Smooth muscle cell (in vitro differentiated cells): ENCODE measurements around the gene OR2Z1. TPM values are rescaled to one million over a fixed set of nuclear protein-coding genes. Genes with fewer than 3 reads are reported as not detected.
A peak's percentile ranks its signal among the peaks of the same experiment; 100 is the strongest.

ENCODE experiments used
- DNase-seq: peaks from one replicate; lab custom pipeline; 2025; ENCODE audit not compliant: unreplicated experiment; lab: John Stamatoyannopoulos, UW
- H2AFZ ChIP-seq: fragments of 200-600 bp; sonication (generic); 2 replicates; pipeline ENCODE4 v1.6.0; 2016; ENCODE audit warnings: antibody characterized with exemption, low read depth, mild to moderate bottlenecking
- H3F3A ChIP-seq: fragments of 200-600 bp; sonication (generic); 2 replicates; pipeline ENCODE4 v1.6.0; 2017; ENCODE audit warnings: antibody characterized with exemption, low read depth
- H3K27ac ChIP-seq: fragments of 200-600 bp; sonication (generic); 2 replicates; pipeline ENCODE4 v1.5.1; 2016; ENCODE audit warnings: low read depth, mild to moderate bottlenecking
- H3K27me3 ChIP-seq: fragments of 200-600 bp; sonication (generic); 2 replicates; pipeline ENCODE4 v1.6.1; 2016; ENCODE audit warnings: low read depth, mild to moderate bottlenecking
- H3K36me3 ChIP-seq: fragments of 200-600 bp; sonication (generic); 2 replicates; pipeline ENCODE4 v1.5.1; 2016; ENCODE audit warnings: low read depth
- H3K4me1 ChIP-seq: fragments of 200-600 bp; sonication (generic); 2 replicates; pipeline ENCODE4 v1.5.1; 2016; ENCODE audit warnings: low read depth
- H3K4me2 ChIP-seq: fragments of 200-600 bp; sonication (generic); 2 replicates; pipeline ENCODE4 v1.6.0; 2016; ENCODE audit warnings: mild to moderate bottlenecking
- H3K4me3 ChIP-seq: fragments of 200-600 bp; sonication (generic); 2 replicates; pipeline ENCODE4 v1.5.1; 2016; ENCODE audit warnings: mild to moderate bottlenecking
- H3K79me2 ChIP-seq: fragments of 200-600 bp; sonication (generic); 2 replicates; pipeline ENCODE4 v1.6.0; 2016; ENCODE audit warnings: low read depth, mild to moderate bottlenecking
- H3K9ac ChIP-seq: fragments of 200-600 bp; sonication (generic); 2 replicates; pipeline ENCODE4 v1.6.0; 2016; ENCODE audit warnings: low read depth
- H3K9me3 ChIP-seq: fragments of 200-600 bp; sonication (generic); replicated peaks from 2 replicates; pipeline ENCODE4 v1.5.1; 2016; ENCODE audit warnings: low read depth
- H4K20me1 ChIP-seq: fragments of 200-600 bp; sonication (generic); 2 replicates; pipeline ENCODE4 v1.6.0; 2016; ENCODE audit warnings: low read depth
- CTCF ChIP-seq: fragments of 200-600 bp; sonication (generic); IDR thresholded peaks from 2 replicates; pipeline ENCODE4 v1.5.1; 2017; ENCODE audit warnings: borderline replicate concordance, mild to moderate bottlenecking, antibody characterized with exemption; ENCODE audit not compliant: insufficient read depth, poor library complexity, severe bottlenecking
- WGBS: methylation state at CpG from one replicate; pipeline ENCODE4 v1.1.7; 2016; ENCODE audit warnings: low lambda C conversion rate; 5-methylcytosine and 5-hydroxymethylcytosine counted together
- polyA plus RNA-seq: library from polyadenylated mRNA; unstranded; fragments of >200 nt; fragmentation: Nextera tagmentation; extraction: Ambion mirVana; gene quantifications from 2 replicates; pipeline ENCODE4 v1.2.1, GENCODE V29; 2016
- total RNA-seq: library from RNA; depleted of rRNA; stranded (reverse); fragments of >200 nt; gene quantifications from 2 replicates; pipeline ENCODE4 v1.2.3, GENCODE V29; 2014

Gene OR2Z1
- total and polyA plus RNA-seq, 2 experiments from 2014 or later: not detected

- no peak for DNase-seq
- Histone ChIP-seq H2AFZ (no peak overlapping the region), H3K36me3 (no peaks in the 10 kb centered on the region), H3K9me3 (no peaks in the 10 kb centered on the region), H3K4me1 (no peaks in the 10 kb centered on the region), H3F3A (no peaks in the 10 kb centered on the region), H3K79me2 (no peaks in the 10 kb centered on the region), H3K27me3 (no peaks in the 10 kb centered on the region), H3K9ac (no peak overlapping the region), H3K4me3 (no peak overlapping the region), H4K20me1 (no peaks in the 10 kb centered on the region), H3K27ac (no peak overlapping the region), H3K4me2 (no peak overlapping the region)
- WGBS: no CpG with 5 or more reads among the region's 1 CpG
- TF ChIP-seq CTCF: no peak
Observed at GRCh38 chr19:8696993-8697392, 24.4 kb upstream of the OR2Z1 start.

- H3K9ac ChIP-seq: no peak overlapping the region
- no peak overlapping the region for H3K27ac ChIP-seq
- H3K4me1 ChIP-seq: no peaks in the 10 kb centered on the region
- H4K20me1 ChIP-seq: no peaks in the 10 kb centered on the region
- peak; percentile 6 for TF ChIP-seq CTCF
- H3K4me3 ChIP-seq: no peak overlapping the region
- no peak overlapping the region for H2AFZ ChIP-seq
- DNase-seq: no peak
- H3K27me3 ChIP-seq: no peaks in the 10 kb centered on the region
- no peaks in the 10 kb centered on the region for H3K9me3 ChIP-seq
- H3K79me2 ChIP-seq: no peaks in the 10 kb centered on the region
- H3K4me2 ChIP-seq: no peak overlapping the region
- H3F3A ChIP-seq: no peaks in the 10 kb centered on the region
- H3K36me3 ChIP-seq: no peaks in the 10 kb centered on the region
- WGBS: 71% methylated on average over 60 of the region's 60 CpGs
Observed at GRCh38 chr19:8697671-8698432, 23.6 kb upstream of the OR2Z1 start.

- H3K36me3 ChIP-seq: no peaks in the 10 kb centered on the region
- H3K27ac ChIP-seq: no peak within 1 kb of the TSS
- no peak within 1 kb of the TSS for H3K9ac ChIP-seq
- H3K4me3 ChIP-seq: no peak within 1 kb of the TSS
- no peaks in the 10 kb centered on the region for H3K9me3 ChIP-seq
- no peaks in the 10 kb centered on the region for H3K4me1 ChIP-seq
- no peaks in the 10 kb centered on the region for H3F3A ChIP-seq
- DNase-seq: no peak
- H3K27me3 ChIP-seq: no peaks in the 10 kb centered on the region
- 68% methylated on average over 18 of the region's 23 CpGs for WGBS
- no peaks in the 10 kb centered on the region for H3K79me2 ChIP-seq
- no peak within 1 kb of the TSS for H3K4me2 ChIP-seq
- TF ChIP-seq CTCF: no peak
- H4K20me1 ChIP-seq: no peaks in the 10 kb centered on the region
- H2AFZ ChIP-seq: no peak within 1 kb of the TSS
Observed at GRCh38 chr19:8698433-8699063, 22.9 kb upstream of the OR2Z1 start, which contains the start of gene ACTL9. TSS of gene ACTL9 (minus strand) at chr19:8698795. CDS start at chr19:8698701, 94 bp downstream.

GRCh38 chr19:8699908-8700307, 21.5 kb upstream of the OR2Z1 start:
- no peak overlapping the region for H3K27ac ChIP-seq
- H3K27me3 ChIP-seq: no peaks in the 10 kb centered on the region
- no peak for DNase-seq
- no peaks in the 10 kb centered on the region for H3K79me2 ChIP-seq
- no peaks in the 10 kb centered on the region for H3K9me3 ChIP-seq
- no peaks in the 10 kb centered on the region for H4K20me1 ChIP-seq
- H3K9ac ChIP-seq: no peak overlapping the region
- no peaks in the 10 kb centered on the region for H3K4me1 ChIP-seq
- H3K36me3 ChIP-seq: no peaks in the 10 kb centered on the region
- H3K4me3 ChIP-seq: no peak overlapping the region
- H2AFZ ChIP-seq: no peak overlapping the region
- no peaks in the 10 kb centered on the region for H3F3A ChIP-seq
- no peak overlapping the region for H3K4me2 ChIP-seq
- TF ChIP-seq CTCF: no peak
